HFF-Myc (cell line): ENCODE data around the gene ITK.

Source experiments
- DNase-seq: peaks from one replicate; pipeline ENCODE4 v3.0.0-alpha.2; 2011; ENCODE audit warnings: low read depth; ENCODE audit errors: extremely low read depth
- H3K4me3 ChIP-seq: replicated peaks from 2 replicates; pipeline ENCODE4 v1.5.1; 2011; ENCODE audit warnings: low read depth, mild to moderate bottlenecking, control low read depth, low read length
- CTCF ChIP-seq: IDR thresholded peaks from 2 replicates; pipeline ENCODE4 v1.5.1; 2012; ENCODE audit warnings: mild to moderate bottlenecking, low read depth, low read length, control low read depth; ENCODE audit errors: missing control alignments

Gene ITK

GRCh38 chr5:157217289-157218024, 36.8 kb downstream of the ITK start:
- H3K4me3 ChIP-seq, result no peak overlapping the region
- no peak for DNase-seq
- TF ChIP-seq CTCF, result no peak

GRCh38 chr5:157219491-157220271, 39.0 kb downstream of the ITK start:
- no peak for DNase-seq
- no peak for TF ChIP-seq CTCF
- H3K4me3 ChIP-seq, result no peak overlapping the region

- H3K4me3 ChIP-seq, result no peak overlapping the region
- TF ChIP-seq CTCF, result no peak
- no peak for DNase-seq
These were observed 41.3 kb downstream of the ITK start for GRCh38 chr5:157221959-157222358.

GRCh38 chr5:157222506-157223230, 42.0 kb downstream of the ITK start:
- H3K4me3 ChIP-seq, result no peak overlapping the region
- TF ChIP-seq CTCF, result no peak
- no peak for DNase-seq

- no peak for TF ChIP-seq CTCF
- no peak overlapping the region for H3K4me3 ChIP-seq
- DNase-seq, result no peak
These were observed 45.1 kb downstream of the ITK start for GRCh38 chr5:157225469-157226422.

- no peak overlapping the region for H3K4me3 ChIP-seq
- no peak for TF ChIP-seq CTCF
- DNase-seq, result no peak
These were observed 50.0 kb downstream of the ITK start for GRCh38 chr5:157230610-157231009.
